ENCODE results near the gene LRP5. TPM values are rescaled to one million over a fixed set of nuclear protein-coding genes. Genes with fewer than 3 reads are reported as not detected.

The LRP5 gene
- total RNA-seq, 2 donors from 2014 or later = 43.3 to 63.6 TPM

- no peak for ATAC-seq
- H3K27ac ChIP-seq = no peak overlapping the region
These were observed 50.5 kb downstream of the LRP5 start for GRCh38 chr11:68362801-68363379.

GRCh38 chr11:68363776-68364175 is 51.4 kb downstream of the LRP5 start:
- 84 to 100% methylated on average over 4 to 13 of the region's 20 CpGs for WGBS, 2 donors
- intact Hi-C loops (cut with DNase I) = no loop called here
- DNase-seq = no peak
- H3K27me3 ChIP-seq = no peaks in the 10 kb centered on the region
- no peak for ATAC-seq
- H3K4me3 ChIP-seq = no peak overlapping the region
- H3K36me3 ChIP-seq (replicated peaks in 1 of 2; ENCODE audit: insufficient read depth in 1 of 2, low read depth in 2 of 2) = peaks cover 0 to 3% of the 10 kb centered on the region in 2 donors
- H3K9me3 ChIP-seq = no peaks in the 10 kb centered on the region
- peaks cover 2% of the 10 kb centered on the region for H3K4me1 ChIP-seq
- no peak overlapping the region for H3K27ac ChIP-seq
- TF ChIP-seq CTCF (IDR thresholded peaks at IDR 0.05) = no peak
- no peak for TF ChIP-seq POLR2A (IDR thresholded peaks at IDR 0.05)

More at GRCh38 chr11:68362801-68363379, 50.5 kb downstream of the LRP5 start:
- no peak overlapping the region for H3K4me3 ChIP-seq
- peaks cover 5% of the 10 kb centered on the region for H3K4me1 ChIP-seq
- peaks cover 0 to 3% of the 10 kb centered on the region in 2 donors for H3K36me3 ChIP-seq (replicated peaks in 1 of 2; ENCODE audit: insufficient read depth in 1 of 2, low read depth in 2 of 2)
- TF ChIP-seq POLR2A (IDR thresholded peaks at IDR 0.05) (no peak), CTCF (IDR thresholded peaks at IDR 0.05) (no peak)
- 90 to 93% methylated on average over 15 of the region's 15 CpGs for WGBS, 2 donors
- DNase-seq = no peak
- H3K9me3 ChIP-seq = no peaks in the 10 kb centered on the region
- no peaks in the 10 kb centered on the region for H3K27me3 ChIP-seq
- intact Hi-C loops (cut with DNase I) = no loop called here

GRCh38 chr11:68364581-68364980 is 52.2 kb downstream of the LRP5 start:
- no peaks in the 10 kb centered on the region for H3K9me3 ChIP-seq
- H3K27me3 ChIP-seq = no peaks in the 10 kb centered on the region
- ATAC-seq = no peak
- intact Hi-C loops (cut with DNase I) = no loop called here
- peaks cover 0 to 3% of the 10 kb centered on the region in 2 donors for H3K36me3 ChIP-seq (replicated peaks in 1 of 2; ENCODE audit: insufficient read depth in 1 of 2, low read depth in 2 of 2)
- H3K4me3 ChIP-seq = no peak overlapping the region
- DNase-seq = no peak
- no peaks in the 10 kb centered on the region for H3K4me1 ChIP-seq
- TF ChIP-seq CTCF (IDR thresholded peaks at IDR 0.05) = no peak
- no peak for TF ChIP-seq POLR2A (IDR thresholded peaks at IDR 0.05)
- WGBS, 2 donors = 87 to 97% methylated on average over 4 to 6 of the region's 6 CpGs
- no peak overlapping the region for H3K27ac ChIP-seq

GRCh38 chr11:68365943-68366435 is 53.6 kb downstream of the LRP5 start:
- TF ChIP-seq CTCF (IDR thresholded peaks at IDR 0.05) (no peak), POLR2A (IDR thresholded peaks at IDR 0.05) (no peak)
- DNase-seq = no peak
- Histone ChIP-seq H3K27me3 (no peaks in the 10 kb centered on the region), H3K27ac (no peak overlapping the region), H3K4me1 (no peaks in the 10 kb centered on the region), H3K9me3 (no peaks in the 10 kb centered on the region), H3K4me3 (no peak overlapping the region), H3K36me3 (replicated peaks in 1 of 2; ENCODE audit: insufficient read depth in 1 of 2, low read depth in 2 of 2) (peaks cover 0 to 3% of the 10 kb centered on the region in 2 donors)
- WGBS, 2 donors = 90 to 94% methylated on average over 17 to 19 of the region's 19 CpGs
- intact Hi-C loops (cut with DNase I) = no loop called here
- ATAC-seq = no peak

GRCh38 chr11:68367252-68367651 is 54.9 kb downstream of the LRP5 start:
- 94 to 100% methylated on average over 1 to 6 of the region's 6 CpGs for WGBS, 2 donors

More at GRCh38 chr11:68367252-68367651, 54.9 kb downstream of the LRP5 start:
- Histone ChIP-seq H3K27ac (no peak overlapping the region), H3K27me3 (no peaks in the 10 kb centered on the region), H3K9me3 (no peaks in the 10 kb centered on the region), H3K4me3 (no peak overlapping the region), H3K36me3 (replicated peaks in 1 of 2; ENCODE audit: insufficient read depth in 1 of 2, low read depth in 2 of 2) (peaks cover 0 to 3% of the 10 kb centered on the region in 2 donors), H3K4me1 (no peaks in the 10 kb centered on the region)
- intact Hi-C loops (cut with DNase I) = no loop called here
- ATAC-seq (no peak), DNase-seq (no peak)
- TF ChIP-seq CTCF (IDR thresholded peaks at IDR 0.05) (no peak), POLR2A (IDR thresholded peaks at IDR 0.05) (no peak)
